MV-4-11 (cell line): ENCODE measurements around the gene C5orf15.
"Not testable (repeated sequence)": the region's sequence is repeated elsewhere in the genome, so short reads cannot be mapped to it uniquely, and the experiment has no call there.

ENCODE experiments used
- DNase-seq: peaks from one replicate; lab custom pipeline; 2025; lab: John Stamatoyannopoulos, UW

Gene C5orf15

DNA sequence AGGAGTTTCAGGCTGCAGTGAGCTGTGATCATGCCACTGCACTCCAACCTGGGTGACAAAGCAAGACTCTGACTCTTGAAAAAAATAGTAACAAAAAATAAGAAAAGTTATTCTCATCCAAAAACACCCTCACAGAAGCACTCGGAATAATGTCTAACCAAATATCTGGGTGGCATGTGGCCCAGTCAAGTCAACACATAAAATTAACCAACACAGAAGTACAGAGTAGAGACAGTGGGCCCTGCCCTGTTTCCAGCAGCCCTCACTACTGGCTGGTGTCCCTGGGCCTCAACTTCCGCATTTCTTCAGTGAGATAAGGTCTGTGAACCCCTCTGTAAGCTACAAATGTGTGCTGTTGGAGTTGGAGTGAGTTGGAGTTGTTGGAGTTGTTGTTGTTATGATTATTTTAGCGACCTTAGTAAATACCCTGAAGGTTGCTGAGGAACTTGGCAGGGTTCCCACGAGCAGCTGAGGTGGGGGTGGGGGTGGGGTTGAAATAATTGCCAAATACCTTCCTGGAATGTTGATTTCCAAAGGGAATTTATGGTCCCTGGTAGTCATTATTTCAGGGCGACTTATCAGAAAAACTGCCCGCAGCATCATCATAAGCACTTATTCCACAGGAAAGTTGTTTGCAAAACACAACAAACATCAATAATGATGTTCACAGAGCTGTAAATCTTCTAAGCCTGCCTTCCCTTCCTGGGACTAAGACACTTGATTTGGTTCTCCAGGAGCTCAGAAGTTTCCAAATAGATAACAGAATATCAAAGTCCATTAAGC is 30.2 kb downstream of the C5orf15 start:
- peak; percentile 34 for DNase-seq

DNA sequence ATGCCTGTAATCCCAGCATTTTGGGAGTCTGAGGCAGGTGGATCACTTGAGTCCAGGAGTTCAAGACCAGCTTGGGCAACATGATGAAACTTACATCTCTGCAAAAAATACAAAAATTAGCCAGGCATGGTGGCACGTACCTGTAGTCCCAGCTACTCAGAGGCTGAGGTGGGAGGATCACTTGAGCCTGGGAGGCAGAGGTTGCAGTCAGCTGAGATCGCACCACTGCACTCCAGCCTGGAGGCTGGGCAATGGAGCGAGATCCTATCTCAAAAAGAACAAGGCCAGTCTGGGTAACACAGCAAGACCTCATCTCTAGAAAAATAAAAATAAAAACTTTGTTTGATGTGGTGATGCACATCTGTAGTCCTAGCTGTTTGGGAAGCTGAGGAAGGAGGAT is 30.8 kb downstream of the C5orf15 start:
- DNase-seq, result not testable (repeated sequence)

DNA sequence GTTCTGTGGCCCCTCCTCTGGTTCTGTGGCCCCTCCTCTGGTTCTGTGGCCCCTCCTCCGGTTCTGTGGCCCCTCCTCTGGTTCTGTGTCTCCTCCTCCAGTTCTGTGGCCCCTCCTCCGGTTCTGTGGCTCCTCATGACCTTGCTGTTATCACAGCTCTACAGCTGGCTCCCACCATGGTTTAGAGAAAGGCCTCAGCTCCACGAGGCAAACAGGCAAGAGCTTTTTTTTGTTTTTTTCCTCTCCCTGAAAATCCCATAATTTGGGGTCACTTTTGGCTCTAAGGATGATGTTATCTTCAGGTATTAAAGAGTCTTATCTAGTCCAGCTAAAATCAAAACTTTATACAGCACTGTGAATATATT is 31.8 kb downstream of the C5orf15 start:
- DNase-seq, result no peak

GRCh38 chr5:133935991-133936650 is 32.3 kb downstream of the C5orf15 start:
- not testable (repeated sequence) for DNase-seq

DNA sequence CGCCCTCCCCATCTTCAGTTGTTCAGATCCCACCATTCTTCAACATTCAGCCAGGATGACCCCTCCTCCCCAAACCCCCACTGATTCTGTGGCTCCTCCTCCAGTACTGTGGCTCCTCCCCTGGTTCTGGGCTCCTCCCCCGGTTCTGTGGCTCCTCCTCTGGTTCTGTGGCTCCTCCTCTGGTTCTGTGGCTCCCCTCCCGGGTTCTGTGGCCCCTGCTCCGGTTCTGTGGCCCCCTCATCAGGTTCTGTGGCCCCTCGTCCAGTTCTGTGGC is 32.8 kb downstream of the C5orf15 start:
- no peak for DNase-seq

DNA sequence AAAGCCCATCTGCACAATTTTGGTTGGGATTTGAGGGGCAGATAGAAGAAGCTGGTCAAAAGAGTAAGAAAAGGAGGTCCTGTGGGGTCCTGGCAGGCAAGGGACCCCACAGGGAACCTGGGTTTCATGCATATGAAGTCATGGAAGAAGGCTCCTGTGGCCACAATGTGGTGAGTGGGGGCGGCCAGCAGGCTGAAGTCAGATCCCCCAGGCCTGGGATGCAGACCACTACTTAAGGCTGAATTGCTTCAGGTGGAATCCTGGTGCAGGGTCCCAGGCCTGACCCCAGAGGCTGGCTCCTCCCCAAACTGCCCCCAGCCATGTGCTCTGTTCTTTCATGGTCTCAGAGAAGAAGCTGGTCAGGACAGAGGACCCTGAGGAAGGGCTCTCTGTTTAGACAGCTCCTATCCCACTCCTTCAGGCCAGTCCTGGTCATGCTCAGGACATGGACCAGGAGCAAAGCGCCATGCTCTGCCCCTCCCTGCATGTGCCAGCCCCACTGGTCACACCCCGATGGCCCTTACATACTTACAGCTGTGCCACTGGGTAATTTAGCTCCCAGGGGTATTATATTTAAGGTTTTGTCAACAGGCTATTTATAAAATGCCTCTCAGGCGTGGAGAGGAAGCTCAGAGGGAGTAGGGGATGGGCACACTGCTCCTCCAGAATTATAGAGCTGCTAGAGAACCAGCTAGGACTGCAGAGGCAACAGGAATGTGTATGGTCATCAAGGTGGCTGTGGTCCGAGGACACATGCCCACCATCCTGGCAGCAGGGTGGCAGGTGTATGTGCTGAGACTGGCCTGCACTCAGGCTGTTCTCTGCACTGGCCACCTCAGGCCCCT is 33.4 kb downstream of the C5orf15 start:
- DNase-seq, result no peak

DNA sequence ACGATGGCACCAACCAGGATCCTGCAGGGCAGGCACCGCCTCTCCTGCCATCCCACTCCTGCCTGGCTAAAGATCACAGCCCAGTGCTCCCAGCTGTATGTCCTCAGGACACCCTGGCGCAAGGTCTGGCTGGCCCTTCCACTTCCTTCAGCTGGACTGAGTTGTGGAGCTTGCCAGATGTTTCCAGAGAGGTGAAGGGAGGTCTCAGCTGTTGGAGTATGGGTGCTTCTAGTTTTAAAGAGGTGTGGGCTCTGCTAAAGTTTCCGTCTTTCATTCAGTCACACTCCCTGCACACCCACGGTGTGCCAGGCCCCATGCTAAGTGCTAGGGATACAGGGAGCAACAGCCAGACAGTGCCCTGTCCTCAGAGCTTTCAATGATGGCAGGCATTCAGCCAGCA is 34.1 kb downstream of the C5orf15 start:
- no peak for DNase-seq

DNA sequence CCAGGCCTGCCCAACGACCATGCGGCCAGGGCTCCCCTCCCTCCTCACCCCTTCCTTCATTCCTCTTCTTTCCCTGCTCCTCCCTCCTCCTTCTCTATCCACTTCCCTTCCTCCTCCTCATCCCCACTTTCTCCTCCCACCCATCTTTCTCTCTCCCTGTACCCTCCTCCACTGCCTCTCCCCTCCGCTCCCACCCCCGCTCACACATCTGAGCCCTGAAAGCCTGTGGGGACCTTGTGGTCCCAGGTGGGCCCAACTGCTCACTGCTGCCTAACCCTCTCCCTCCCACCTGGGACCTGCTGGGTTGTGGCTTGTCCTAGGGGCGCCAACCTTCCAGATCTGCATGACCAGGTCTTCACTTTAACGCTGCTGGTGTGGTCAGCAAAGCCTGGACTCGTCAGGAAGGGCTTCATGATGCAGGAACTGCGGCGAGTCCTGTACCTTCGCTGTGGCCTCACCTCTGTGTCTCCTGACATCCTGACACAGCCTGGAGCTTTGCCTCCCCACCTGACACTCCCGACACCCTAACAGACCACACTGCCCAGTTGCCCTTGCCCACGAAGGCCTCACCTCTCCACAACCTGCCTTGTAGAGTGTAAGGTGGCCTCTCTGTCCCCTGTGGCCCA is 34.6 kb downstream of the C5orf15 start:
- no peak for DNase-seq

GRCh38 chr5:133933169-133933509 is 35.3 kb downstream of the C5orf15 start:
- DNase-seq, result no peak

DNA sequence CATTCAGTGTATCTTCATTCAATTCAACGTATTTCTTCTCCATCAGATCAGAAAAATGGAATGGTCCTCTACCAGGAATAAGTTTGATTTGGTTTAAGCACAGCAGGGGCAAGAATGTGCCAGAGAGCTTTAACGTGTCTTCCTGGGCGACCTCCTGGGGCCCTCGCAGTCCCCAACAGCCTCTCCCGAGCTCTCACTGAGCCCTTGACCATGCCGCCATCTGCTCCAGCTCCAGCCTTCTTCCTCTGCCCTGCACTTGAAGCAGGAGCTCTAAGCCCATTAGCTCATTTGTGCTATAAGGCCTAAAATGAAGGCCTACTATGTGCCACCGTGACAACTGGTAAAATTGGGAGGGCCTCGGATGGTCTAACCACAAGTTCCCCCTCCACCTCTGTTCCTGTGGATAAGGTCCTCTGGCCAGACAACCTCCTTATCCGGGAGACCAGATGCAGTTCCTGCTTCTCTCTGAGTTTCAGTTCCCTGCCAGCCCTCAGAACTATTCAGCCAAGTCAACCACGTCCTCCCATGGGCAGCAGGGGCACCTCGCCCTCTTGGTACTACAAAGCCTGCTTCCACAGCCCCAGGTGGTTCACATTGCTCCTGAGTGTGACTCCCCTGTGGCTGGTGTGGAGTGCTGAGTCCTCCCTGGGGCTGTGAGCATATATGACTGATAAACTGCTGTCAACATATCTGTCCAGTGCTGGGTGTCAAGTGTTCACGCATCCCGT is 35.8 kb downstream of the C5orf15 start:
- peak; percentile 95 for DNase-seq

- DNase-seq, result no peak
These were observed 36.9 kb downstream of the C5orf15 start for GRCh38 chr5:133931546-133931945.

GRCh38 chr5:133930813-133931090 is 37.7 kb downstream of the C5orf15 start:
- no peak for DNase-seq

GRCh38 chr5:133930061-133930812 is 38.2 kb downstream of the C5orf15 start:
- DNase-seq, result peak; percentile 67

- no peak for DNase-seq
These were observed 39.6 kb downstream of the C5orf15 start for GRCh38 chr5:133928587-133929393.

DNA sequence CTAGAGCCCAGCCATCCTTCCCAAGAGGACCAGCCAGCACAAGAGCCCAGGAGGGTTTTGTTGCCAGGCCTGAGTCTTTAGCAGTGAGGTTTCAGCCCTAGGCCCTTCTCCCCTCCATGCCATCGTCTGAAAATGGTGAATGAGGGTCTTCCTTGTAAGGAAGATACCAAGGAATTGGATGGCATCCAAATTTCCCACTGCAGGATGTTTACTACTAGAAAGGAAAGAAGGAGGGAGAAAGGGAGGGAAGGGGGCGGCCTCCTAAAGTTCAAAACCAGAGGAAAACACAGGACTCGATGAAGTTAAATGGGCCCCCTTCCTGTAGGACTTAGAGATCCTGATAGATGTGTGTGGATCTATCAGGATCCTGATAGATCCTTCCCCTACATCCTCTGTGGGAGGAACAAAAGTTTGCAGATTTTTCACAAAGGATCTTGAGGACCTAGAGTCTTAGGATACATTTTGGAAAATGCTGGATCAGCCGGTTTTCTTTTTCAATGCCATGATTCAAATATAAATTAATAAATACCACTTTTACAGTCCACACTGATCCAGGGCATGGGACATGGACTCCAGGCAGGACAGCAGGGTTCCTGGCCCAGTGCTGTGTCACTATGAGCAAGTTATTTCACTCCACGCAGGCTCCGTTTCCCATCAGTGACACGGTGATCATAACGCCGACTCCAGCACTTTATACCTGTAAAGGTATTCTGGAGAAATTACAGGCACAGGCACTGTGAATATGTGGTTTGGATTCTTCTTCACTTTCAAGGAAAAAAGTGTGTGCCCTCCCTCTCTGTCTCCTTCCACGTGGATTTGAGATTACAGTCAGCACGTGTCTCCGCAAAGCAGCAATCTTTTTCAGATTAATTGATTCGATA is 40.9 kb downstream of the C5orf15 start:
- DNase-seq, result no peak

GRCh38 chr5:133926489-133927299 is 41.7 kb downstream of the C5orf15 start:
- DNase-seq, result no peak

GRCh38 chr5:133925866-133926488 is 42.4 kb downstream of the C5orf15 start:
- DNase-seq, result peak; percentile 24

DNA sequence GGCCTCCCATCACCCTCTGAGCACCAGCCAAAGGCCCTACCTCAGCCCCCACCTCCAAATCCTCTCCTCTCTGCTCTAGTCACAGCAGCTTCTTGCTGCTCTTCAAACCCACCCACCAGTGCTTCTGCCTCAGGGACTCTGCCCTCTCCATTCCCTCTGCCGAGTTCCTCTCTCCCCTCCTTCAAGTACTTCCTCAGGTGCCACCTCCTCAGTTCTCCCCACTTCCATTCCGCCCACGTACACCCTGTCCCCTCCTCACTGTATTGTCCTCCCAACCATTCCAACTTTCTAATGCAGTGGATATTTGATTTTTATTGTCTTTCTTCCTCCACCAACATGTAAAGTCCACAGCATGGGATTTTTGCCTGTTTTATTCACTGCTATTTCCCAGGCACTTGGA is 43.2 kb downstream of the C5orf15 start:
- DNase-seq, result no peak
